ENCODE data around the gene BHMT.

BHMT gene

GRCh38 chr5:79181419-79182022 lies 69.9 kb downstream of the BHMT start:
- no peak for DNase-seq
